ENCODE measurements around the gene COBL.

COBL gene

GRCh38 chr7:51034521-51035264 is 281.9 kb downstream of the COBL start:
- Mint-ChIP-seq H3K36me3 (ENCODE audit: low read depth) (no peaks in the 10 kb centered on the region), H3K27ac (no peak overlapping the region), H3K4me3 (no peak overlapping the region), H3K27me3 (peaks cover 2% of the 10 kb centered on the region), H3K9me3 (no peaks in the 10 kb centered on the region), H3K4me1 (ENCODE audit: low read depth) (no peaks in the 10 kb centered on the region)
- no peak for DNase-seq

- Mint-ChIP-seq H3K27ac (no peak overlapping the region), H3K4me3 (no peak overlapping the region), H3K4me1 (ENCODE audit: low read depth) (no peaks in the 10 kb centered on the region), H3K27me3 (peaks cover 2% of the 10 kb centered on the region), H3K36me3 (ENCODE audit: low read depth) (no peaks in the 10 kb centered on the region), H3K9me3 (no peaks in the 10 kb centered on the region)
- no peak for DNase-seq
Observed at GRCh38 chr7:51033727-51034520, 282.7 kb downstream of the COBL start.

DNA sequence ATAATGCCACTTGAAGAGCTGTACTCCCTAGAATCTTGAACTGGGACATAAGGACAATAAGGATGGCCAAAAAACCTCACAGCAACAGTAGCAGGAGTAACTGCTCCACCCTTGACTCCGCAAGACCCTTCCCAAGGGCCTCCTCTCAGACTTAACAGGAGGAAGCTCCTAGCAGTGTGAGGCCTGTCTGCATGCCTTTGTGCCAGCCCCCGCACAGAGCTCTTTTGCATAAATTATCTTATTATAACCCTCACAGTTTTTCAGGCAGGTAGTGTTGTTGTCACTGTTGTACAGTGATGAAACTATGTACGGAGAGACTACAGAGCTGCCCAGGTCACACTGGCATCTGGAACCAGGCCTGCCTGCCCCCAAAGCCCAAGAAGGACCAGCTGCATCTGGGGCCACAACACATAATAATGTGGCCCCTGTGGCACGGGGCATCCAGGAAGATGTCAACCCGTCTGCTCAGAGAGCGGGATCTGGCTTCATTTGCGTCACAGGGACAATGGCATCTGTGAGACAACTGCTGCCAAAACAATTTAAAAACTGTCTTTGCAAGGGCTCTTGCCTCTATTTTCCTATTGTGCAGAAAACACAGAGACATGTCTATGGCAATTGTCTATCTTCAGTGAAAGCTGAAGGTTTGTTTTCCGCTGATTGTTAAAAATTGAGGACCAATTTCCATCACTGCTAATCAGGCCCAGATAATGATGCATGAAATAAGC is 284.7 kb downstream of the COBL start:
- Mint-ChIP-seq H3K4me1 (ENCODE audit: low read depth) (no peaks in the 10 kb centered on the region), H3K4me3 (no peak overlapping the region), H3K9me3 (no peaks in the 10 kb centered on the region), H3K27me3 (peaks cover 2% of the 10 kb centered on the region), H3K36me3 (ENCODE audit: low read depth) (no peaks in the 10 kb centered on the region), H3K27ac (no peak overlapping the region)
- DNase-seq: no peak

DNA sequence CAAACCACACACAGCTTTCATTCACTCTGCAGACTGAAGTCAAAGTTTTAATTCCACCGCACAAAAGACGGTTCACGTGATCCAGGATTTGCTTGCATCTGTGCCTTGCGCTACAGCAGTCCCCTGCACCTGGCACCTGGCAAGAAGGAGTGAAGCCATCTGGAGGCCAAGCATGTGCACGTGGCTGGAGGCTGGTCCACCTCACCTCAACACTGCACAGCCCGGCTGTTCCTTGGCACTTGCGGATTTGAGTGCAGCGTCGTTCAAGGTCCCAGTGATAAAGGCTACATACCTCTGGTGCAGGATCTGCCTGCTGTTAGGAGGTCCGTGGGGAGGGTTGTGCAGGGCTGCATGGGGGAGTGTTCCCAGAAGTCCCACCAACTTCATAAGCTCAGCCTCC is 285.4 kb downstream of the COBL start:
- H3K4me3 Mint-ChIP-seq: no peak overlapping the region
- H3K27me3 Mint-ChIP-seq: no peaks in the 10 kb centered on the region
- H3K27ac Mint-ChIP-seq: no peak overlapping the region
- H3K9me3 Mint-ChIP-seq: no peaks in the 10 kb centered on the region
- no peak for DNase-seq
- no peaks in the 10 kb centered on the region for H3K36me3 Mint-ChIP-seq (ENCODE audit: low read depth)
- H3K4me1 Mint-ChIP-seq (ENCODE audit: low read depth): no peaks in the 10 kb centered on the region

DNA sequence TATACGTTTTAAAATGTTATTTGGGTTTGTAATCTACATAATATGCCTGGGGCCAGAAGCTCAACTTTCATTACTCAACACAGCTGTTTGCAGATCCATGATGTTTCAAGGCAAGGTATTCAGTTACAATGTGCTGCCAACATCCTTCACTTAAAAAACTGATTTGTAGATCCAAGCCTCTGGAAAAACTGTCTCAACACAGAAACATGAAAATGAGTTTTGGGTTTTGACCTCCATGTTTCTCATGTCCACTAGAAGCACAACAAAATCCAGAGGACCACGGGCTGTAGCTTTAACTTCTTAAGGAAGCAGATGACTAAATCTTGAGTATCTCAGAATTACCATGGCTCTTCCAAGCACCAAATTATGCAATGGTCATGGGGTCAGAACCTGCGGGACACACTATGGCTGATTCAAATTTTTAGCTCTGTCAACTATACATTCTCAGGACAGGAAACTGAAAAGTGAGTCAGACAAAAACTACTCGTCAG is 286.9 kb downstream of the COBL start:
- DNase-seq: no peak
- Mint-ChIP-seq H3K9me3 (no peaks in the 10 kb centered on the region), H3K27ac (no peak overlapping the region), H3K36me3 (ENCODE audit: low read depth) (no peaks in the 10 kb centered on the region), H3K27me3 (no peaks in the 10 kb centered on the region), H3K4me1 (ENCODE audit: low read depth) (no peaks in the 10 kb centered on the region), H3K4me3 (no peak overlapping the region)

DNA sequence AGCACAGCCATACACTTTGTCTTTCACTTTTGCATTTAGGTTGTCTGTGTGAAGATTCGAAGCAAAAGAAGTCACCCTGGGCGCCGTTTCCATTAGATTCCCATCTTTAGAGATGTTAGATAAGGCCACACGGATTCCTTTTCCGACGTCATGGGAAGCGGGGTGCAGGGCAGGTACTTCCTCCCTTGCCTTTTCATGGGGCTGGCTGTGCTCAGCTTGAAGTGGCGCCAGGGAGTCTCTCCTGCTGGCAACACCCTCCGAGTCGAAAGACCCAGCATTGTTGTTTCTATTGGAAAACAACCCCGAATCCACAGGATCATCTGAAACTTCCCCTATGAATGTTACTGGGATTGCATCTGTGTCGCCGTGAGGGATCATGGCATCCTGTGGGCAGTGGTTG is 287.5 kb downstream of the COBL start:
- Mint-ChIP-seq H3K4me3 (no peak overlapping the region), H3K36me3 (ENCODE audit: low read depth) (no peaks in the 10 kb centered on the region), H3K4me1 (ENCODE audit: low read depth) (no peaks in the 10 kb centered on the region), H3K9me3 (no peaks in the 10 kb centered on the region), H3K27me3 (no peaks in the 10 kb centered on the region), H3K27ac (no peak overlapping the region)
- no peak for DNase-seq

DNA sequence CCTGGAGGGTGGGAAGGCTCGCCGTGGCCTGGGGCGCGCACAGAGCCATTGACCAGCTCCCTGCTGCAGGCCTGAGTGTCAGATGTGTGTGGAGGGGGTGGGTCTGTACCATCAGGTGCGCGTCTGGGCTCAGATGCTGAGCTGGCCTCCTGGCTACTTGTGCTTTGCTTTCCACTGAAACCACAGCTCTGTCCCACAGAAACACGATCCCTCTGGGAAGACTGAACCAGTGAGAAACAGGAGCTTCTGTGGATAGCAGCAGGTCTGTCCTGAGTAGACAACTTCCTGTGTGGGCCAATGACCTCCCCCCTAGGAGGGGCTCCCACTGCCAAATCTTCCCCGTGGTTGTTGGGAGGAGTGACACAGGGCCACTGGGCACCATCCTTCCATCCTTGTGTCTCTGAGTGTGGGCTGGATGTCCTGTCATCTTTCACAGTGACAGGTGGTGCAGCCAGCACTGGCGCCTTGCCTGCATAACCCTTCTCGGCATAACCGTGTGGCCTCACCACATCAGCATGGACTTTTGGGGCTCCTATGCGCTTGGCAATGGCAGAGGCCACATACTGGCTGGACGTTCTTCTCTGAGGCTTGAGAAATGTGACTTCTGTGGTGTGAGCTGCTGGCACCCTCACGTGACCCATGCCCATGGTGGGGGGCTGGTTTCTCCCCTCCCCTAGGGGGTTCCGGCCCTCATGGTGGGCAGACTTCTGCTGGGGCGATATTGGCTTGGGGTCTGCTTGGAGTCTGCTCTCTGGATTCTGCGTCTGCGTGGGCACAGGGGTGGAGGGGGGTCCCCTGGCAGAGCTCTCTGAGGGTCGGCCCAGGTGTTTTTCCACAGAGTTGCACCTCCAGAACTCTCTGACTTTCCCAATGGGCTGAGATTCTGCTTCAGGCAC is 288.4 kb downstream of the COBL start:
- H3K4me1 Mint-ChIP-seq (ENCODE audit: low read depth): no peaks in the 10 kb centered on the region
- H3K9me3 Mint-ChIP-seq: no peaks in the 10 kb centered on the region
- no peaks in the 10 kb centered on the region for H3K27me3 Mint-ChIP-seq
- H3K4me3 Mint-ChIP-seq: no peak overlapping the region
- H3K36me3 Mint-ChIP-seq (ENCODE audit: low read depth): no peaks in the 10 kb centered on the region
- DNase-seq: no peak
- no peak overlapping the region for H3K27ac Mint-ChIP-seq

- Mint-ChIP-seq H3K9me3 (no peaks in the 10 kb centered on the region), H3K27me3 (no peaks in the 10 kb centered on the region), H3K4me3 (no peak overlapping the region), H3K36me3 (ENCODE audit: low read depth) (no peaks in the 10 kb centered on the region), H3K27ac (no peak overlapping the region), H3K4me1 (ENCODE audit: low read depth) (no peaks in the 10 kb centered on the region)
- no peak for DNase-seq
Observed at GRCh38 chr7:51027106-51027934, 289.3 kb downstream of the COBL start.

- DNase-seq: no peak
- Mint-ChIP-seq H3K36me3 (ENCODE audit: low read depth) (no peaks in the 10 kb centered on the region), H3K27me3 (no peaks in the 10 kb centered on the region), H3K4me3 (no peak overlapping the region), H3K27ac (no peak overlapping the region), H3K9me3 (no peaks in the 10 kb centered on the region), H3K4me1 (ENCODE audit: low read depth) (no peaks in the 10 kb centered on the region)
Observed at GRCh38 chr7:51026341-51026740, 290.3 kb downstream of the COBL start.

DNA sequence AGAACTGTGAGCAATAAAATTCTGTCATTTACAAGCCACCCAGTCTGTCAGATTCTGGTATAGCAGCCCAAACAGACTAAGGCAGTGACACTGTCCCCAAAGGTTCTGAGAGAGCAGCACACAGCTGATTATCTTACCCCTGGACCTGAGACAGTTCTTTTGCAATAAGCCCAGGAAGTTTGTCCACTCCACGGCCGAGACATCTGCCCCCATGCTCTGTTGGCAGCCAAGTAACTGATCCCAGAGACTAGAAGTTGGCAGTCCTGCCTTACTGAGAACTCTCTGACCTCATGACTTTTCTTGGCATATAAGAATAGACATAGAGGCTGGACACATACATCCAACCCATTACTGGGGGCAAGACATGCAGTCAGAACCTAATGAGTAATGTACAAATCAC is 290.9 kb downstream of the COBL start:
- Mint-ChIP-seq H3K4me1 (ENCODE audit: low read depth) (no peaks in the 10 kb centered on the region), H3K27me3 (no peaks in the 10 kb centered on the region), H3K9me3 (no peaks in the 10 kb centered on the region), H3K36me3 (ENCODE audit: low read depth) (no peaks in the 10 kb centered on the region), H3K27ac (no peak overlapping the region), H3K4me3 (no peak overlapping the region)
- DNase-seq: no peak

- Mint-ChIP-seq H3K4me1 (ENCODE audit: low read depth) (no peaks in the 10 kb centered on the region), H3K4me3 (no peak overlapping the region), H3K9me3 (no peaks in the 10 kb centered on the region), H3K27me3 (no peaks in the 10 kb centered on the region), H3K36me3 (ENCODE audit: low read depth) (no peaks in the 10 kb centered on the region), H3K27ac (no peak overlapping the region)
- DNase-seq: no peak
Observed at GRCh38 chr7:51024867-51025266, 291.7 kb downstream of the COBL start.

DNA sequence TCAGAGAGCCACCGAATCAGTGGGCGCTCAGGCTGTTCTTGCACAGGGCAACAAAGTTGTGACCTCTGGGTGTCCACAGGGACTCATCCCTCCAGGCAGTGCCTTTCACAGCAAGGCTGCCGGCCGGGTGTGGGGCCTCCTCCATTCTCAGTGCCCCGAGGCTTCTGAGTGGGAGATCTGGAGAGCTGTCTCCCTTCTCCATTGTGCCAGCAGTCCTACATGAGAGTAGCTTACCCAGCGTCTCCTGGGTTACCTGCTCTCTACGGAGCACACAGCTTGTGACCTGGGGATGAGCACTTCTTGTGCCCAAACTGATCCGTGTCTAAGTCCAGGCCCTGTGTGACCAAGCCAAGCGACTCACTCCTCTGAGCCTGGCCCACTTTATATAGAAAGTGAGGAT is 293.1 kb downstream of the COBL start:
- no peak overlapping the region for H3K27ac Mint-ChIP-seq
- no peak overlapping the region for H3K4me3 Mint-ChIP-seq
- no peaks in the 10 kb centered on the region for H3K36me3 Mint-ChIP-seq (ENCODE audit: low read depth)
- H3K27me3 Mint-ChIP-seq: no peaks in the 10 kb centered on the region
- H3K4me1 Mint-ChIP-seq (ENCODE audit: low read depth): no peaks in the 10 kb centered on the region
- DNase-seq: no peak
- no peaks in the 10 kb centered on the region for H3K9me3 Mint-ChIP-seq

DNA sequence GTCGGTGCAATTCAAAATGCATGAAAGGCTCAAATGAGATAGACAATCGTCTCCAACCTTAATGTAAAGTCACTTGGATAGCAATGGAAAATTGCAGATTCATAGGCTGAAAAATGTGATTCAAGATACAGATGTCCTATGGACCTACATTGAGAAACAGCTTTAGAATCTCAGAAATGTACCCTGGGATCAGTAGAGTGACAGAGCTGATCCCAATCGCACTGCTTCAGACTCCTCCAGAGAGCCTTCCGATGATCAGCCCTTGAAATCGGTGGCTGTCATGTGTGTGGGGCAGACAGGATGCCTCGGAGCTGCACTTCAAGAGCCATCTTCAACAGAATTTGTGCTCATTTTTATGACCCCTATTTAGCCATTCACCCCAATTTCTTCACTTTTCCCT is 293.8 kb downstream of the COBL start:
- no peaks in the 10 kb centered on the region for H3K36me3 Mint-ChIP-seq (ENCODE audit: low read depth)
- H3K4me1 Mint-ChIP-seq (ENCODE audit: low read depth): peaks cover 1% of the 10 kb centered on the region
- H3K4me3 Mint-ChIP-seq: no peak overlapping the region
- no peak for DNase-seq
- H3K27ac Mint-ChIP-seq: no peak overlapping the region
- H3K9me3 Mint-ChIP-seq: peaks cover 2% of the 10 kb centered on the region
- no peaks in the 10 kb centered on the region for H3K27me3 Mint-ChIP-seq

All from activated T-cell treated with anti-CD3 and anti-CD28 coated beads, Interleukin-2, amount 50 U/mL, for 24 hours (primary cell).